GM19035 (cell line): ENCODE results near the gene CASP2.

Experiments used
- ATAC-seq: cut with Tn5 transposase; IDR thresholded peaks from one replicate; pipeline ENCODE4 v1.9.1; 2021; ENCODE audit not compliant: unreplicated experiment

Gene CASP2

GRCh38 chr7:143331179-143331801, 43.1 kb downstream of the CASP2 start:
- no peak for ATAC-seq

DNA sequence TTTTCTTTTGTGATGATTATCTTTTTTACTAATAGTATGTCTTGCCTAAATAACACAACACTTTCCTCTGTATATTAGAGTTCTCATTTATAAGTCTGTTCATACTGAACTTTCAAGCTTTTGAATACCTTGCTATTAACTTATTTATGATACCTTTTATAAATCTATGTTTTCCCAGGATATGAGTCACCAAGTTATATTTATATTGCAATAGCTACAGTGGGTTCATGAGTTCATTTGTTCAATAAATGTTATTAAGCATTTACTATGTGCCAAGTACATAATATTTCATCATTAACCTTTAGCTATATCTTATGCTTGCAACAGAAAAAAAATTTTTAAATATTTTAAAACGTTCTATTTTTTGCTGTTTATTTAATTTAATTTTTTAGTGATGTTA, 46.1 kb downstream of the CASP2 start:
- ATAC-seq = no peak

GRCh38 chr7:143337216-143337615, 49.1 kb downstream of the CASP2 start:
- no peak for ATAC-seq

GRCh38 chr7:143341842-143342241, 53.7 kb downstream of the CASP2 start:
- no peak for ATAC-seq

- ATAC-seq = no peak
Observed at GRCh38 chr7:143343596-143343995, 55.4 kb downstream of the CASP2 start.

DNA sequence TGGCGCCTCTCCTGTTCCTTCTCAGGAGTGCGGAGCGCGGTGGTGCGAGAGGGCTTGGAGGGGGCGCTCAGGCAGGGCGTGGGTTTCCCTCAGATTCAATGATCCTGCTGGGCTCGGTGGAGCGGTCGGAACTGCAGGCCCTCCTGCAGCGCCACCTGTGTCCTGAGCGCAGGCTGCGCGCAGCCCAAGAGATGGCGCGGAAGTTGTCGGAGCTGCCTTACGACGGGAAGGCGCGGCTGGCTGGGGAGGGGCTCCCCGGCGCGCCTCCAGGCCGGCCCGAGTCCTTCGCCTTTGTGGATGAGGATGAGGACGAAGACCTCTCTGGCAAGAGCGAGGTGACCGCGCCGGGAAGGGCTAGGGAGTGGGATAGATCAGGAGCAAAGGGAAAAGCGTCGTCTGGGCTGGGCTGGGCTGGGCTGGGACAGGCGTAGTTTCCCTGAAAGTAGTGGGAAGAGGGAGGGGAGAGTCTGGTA, 57.3 kb downstream of the CASP2 start:
- ATAC-seq = peak; percentile 83

DNA sequence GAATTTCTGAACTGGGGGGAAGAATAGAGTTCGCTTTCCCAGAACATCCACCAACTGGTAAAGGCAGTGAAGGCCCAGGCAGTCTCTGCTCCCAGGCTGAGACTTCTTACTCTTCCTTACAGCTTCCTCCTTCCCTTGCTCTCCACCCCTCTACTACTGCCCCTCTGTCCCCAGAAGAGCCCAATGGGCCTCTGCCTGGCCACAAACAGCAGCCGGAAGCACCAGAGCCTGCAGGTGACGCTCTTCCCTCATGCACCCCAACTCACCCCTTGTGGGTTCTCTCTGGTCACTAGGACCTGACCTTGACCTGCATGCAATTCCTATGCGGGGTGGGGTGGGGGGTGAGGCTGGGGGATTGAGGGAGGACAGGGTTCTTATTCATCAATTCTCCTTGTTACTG, 57.9 kb downstream of the CASP2 start:
- ATAC-seq = no peak

GRCh38 chr7:143347950-143348349, 59.8 kb downstream of the CASP2 start:
- no peak for ATAC-seq

GRCh38 chr7:143351060-143351459, 62.9 kb downstream of the CASP2 start:
- ATAC-seq = no peak

DNA sequence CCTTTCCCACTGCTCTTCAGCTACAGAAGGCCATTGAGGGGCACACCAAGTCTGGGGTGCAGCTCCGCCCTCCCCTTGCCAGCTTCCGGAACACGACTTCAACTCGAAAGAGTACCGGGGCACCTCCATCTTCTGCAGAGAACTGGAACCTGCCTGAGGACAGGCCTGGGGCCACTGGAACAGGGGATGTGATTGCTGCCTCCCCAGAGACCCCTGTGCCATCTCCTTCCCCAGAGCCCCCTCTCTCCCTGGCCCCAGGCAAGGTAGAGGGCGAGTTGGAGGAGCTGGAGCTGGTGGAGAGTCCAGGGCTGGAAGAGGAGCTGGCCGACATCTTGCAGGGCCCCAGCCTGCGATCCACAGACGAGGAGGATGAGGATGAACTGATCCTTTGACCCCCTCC, 63.4 kb downstream of the CASP2 start:
- no peak for ATAC-seq

DNA sequence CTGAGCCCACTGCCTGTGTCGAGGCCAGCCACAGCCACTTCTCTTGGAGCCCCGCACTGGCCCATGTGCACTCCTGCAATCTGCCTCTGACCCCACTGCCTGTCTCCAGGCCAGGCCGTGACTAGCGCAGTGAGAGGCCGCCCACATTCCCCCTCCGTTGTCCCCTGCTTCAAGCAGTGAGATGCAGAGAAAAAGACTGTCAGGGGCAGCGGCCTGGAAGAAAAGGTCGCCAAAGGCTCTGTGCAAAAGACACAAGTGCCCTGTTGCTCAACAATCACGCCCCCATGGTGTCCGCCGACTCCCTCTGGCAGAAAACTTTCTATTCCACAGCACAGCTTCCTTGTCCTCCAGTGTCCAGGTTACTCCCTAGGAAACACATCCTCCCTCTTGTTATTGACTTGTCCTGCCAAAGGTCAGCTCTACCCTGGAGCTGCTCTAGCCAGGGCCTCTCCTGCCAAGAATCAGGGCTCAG, 64.4 kb downstream of the CASP2 start:
- no peak for ATAC-seq

- no peak for ATAC-seq
Observed at GRCh38 chr7:143354376-143354775, 66.2 kb downstream of the CASP2 start.

DNA sequence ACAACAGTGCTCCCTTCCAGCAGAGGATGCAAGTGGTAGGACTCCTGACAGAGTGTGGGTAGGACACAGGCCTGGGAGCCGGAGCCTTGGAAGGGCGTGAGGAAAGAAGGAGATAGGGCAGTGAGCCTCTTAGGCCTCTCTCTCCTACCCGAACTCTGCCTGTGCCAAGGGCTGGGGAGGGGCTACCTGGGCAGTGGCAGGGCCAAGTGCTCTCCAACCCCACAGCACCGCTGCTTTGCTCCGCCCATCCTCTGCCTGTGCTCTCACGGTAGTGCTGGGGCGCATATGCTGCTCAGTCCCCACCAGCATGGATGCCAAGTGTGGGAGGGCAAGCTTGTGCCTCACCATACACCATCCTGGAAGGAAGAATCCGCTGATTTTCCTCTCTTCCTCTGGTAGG, 66.8 kb downstream of the CASP2 start:
- ATAC-seq = no peak

GRCh38 chr7:143355450-143356385, 67.6 kb downstream of the CASP2 start:
- no peak for ATAC-seq

DNA sequence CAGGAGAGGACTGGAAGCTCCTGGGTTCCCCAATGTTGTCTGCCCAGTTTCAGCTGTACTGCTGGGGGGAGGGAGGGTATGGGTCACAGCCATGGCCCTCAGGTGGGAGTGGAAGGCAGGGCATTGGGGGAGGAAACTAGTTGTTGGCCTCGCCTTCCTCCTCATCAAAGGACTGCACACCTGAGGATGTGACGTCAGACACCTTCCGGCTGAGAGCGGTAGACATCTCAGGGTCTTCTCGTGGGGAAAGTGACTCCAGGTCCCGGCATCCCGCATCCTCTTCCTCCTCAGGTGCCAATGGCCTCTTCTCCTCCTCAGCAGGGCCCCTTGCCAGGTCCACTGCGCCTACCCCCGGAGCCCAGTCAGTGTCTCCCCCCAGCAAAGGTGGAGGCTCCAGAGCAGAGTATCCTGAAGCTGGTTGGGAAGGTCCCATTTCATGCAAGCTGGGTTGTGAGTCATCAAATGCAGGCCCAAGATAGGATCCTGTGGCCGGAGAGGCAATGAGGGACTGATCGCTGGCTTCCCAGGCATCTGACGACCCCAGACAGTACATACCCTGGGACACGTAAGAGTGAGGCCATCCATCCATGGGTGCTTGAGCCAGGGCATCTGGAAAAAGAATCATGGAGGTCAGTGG, 68.4 kb downstream of the CASP2 start:
- no peak for ATAC-seq
